ENCODE results near the gene CPNE7. TPM values are rescaled to one million over a fixed set of nuclear protein-coding genes. Genes with fewer than 3 reads are reported as not detected.

The CPNE7 gene
- total and polyA plus RNA-seq, 2 of the 4 experiments (the other 2 are of a cell fraction), result 5.4 to 17.4 TPM

GRCh38 chr16:89552329-89552728 is 23.2 kb upstream of the CPNE7 start:
- Histone ChIP-seq H3K4me3 (ENCODE audit: insufficient read depth, low read depth, low read length) (no peak overlapping the region), H3K9me1 (ENCODE audit: insufficient read depth, low read length) (no peaks in the 10 kb centered on the region), H2BK120ac (ENCODE audit: low read depth, low read length) (no peak overlapping the region), H4K8ac (ENCODE audit: low read depth in 2 of 2, low read length in 2 of 2) (no peak overlapping the region), H2BK5ac (ENCODE audit: low read depth, low read length, poor library complexity, severe bottlenecking) (no peak overlapping the region), H3K14ac (replicated peaks; ENCODE audit: low read depth, low read length) (no peak overlapping the region), H3K23ac (ENCODE audit: low read depth, low read length) (no peak overlapping the region), H2BK20ac (ENCODE audit: low read depth, low read length) (no peak overlapping the region), H3K9me3 (ENCODE audit: control insufficient read depth, insufficient read depth, low read length) (no peaks in the 10 kb centered on the region), H3K9ac (ENCODE audit: low read depth, low read length) (no peak overlapping the region), H2AK5ac (ENCODE audit: low read depth, low read length) (no peak overlapping the region), H4K5ac (ENCODE audit: low read depth, low read length) (no peak overlapping the region), H3K27me3 (ENCODE audit: control insufficient read depth, insufficient read depth, low read length) (no peaks in the 10 kb centered on the region), H2AK9ac (replicated peaks; ENCODE audit: low read depth, low read length, poor library complexity) (no peak overlapping the region), H3K4me2 (ENCODE audit: low read depth, low read length) (no peak overlapping the region), H3K56ac (ENCODE audit: extremely low read depth, insufficient read depth, low read length) (no peak overlapping the region), H2AFZ (replicated peaks; ENCODE audit: low read length, poor library complexity) (no peak overlapping the region), H3K27ac (ENCODE audit: insufficient read depth, low read length) (no peak overlapping the region), H3K36me3 (ENCODE audit: control insufficient read depth, insufficient read depth, low read length) (peaks cover 61% of the 10 kb centered on the region), H3K4me1 (ENCODE audit: control insufficient read depth, insufficient read depth, low read length) (0 out of 2 replicates have a peak, but pooled peaks cover 1% of the 10 kb centered on the region), H3K18ac (ENCODE audit: low read depth, low read length) (no peak overlapping the region), H4K91ac (ENCODE audit: insufficient read depth, low read depth, low read length) (no peak overlapping the region), H4K20me1 (ENCODE audit: insufficient read depth, low read length) (peaks cover 3% of the 10 kb centered on the region; the same call in 1 of the 2 replicates), H2BK15ac (ENCODE audit: low read depth, low read length) (no peak overlapping the region), H3K79me1 (ENCODE audit: low read depth in 1 of 2, low read length in 2 of 2) (peaks cover 3 to 18% of the 10 kb centered on the region in 2 experiments; a peak in 1 of 4 replicates), H3K4ac (ENCODE audit: low read depth, low read length) (no peak overlapping the region)
- intact Hi-C loops (cut with micrococcal nuclease), result no loop called here
- no peak for DNase-seq
- ChIA-PET CTCF (no interaction called here), POLR2A (ENCODE audit: unreplicated experiment) (no interaction called here)
- in situ Hi-C loops (cut with MboI; ENCODE audit: low sequenced_read_pairs), result no loop called here
- no peak for ATAC-seq (ENCODE audit: low read depth)
- no TSS peak for BruUV-seq (replicated peaks)
- WGBS, 2 experiments (ENCODE audit: extremely low coverage in 2 of 2, insufficient read length in 1 of 2), result 96% methylated on average over 13 of the region's 22 CpGs; no CpG with 5 or more reads in 1 of the 2 experiments
- dilution Hi-C loops (cut with HindIII; ENCODE audit: low sequenced_read_pairs, unreplicated experiment), result no loop called here
- TF ChIP-seq CHD1 (IDR thresholded peaks at IDR 0.05; ENCODE audit: low read depth, low read length), result no peak
- TF ChIP-seq SMC3 (IDR thresholded peaks at IDR 0.05; ENCODE audit: low read depth, low read length), result no peak
- no peak for TF ChIP-seq MXI1 (IDR thresholded peaks at IDR 0.05; ENCODE audit: borderline replicate concordance, low read depth, low read length)
- no peak for TF ChIP-seq MAZ (IDR thresholded peaks at IDR 0.05; ENCODE audit: borderline replicate concordance, low read depth, low read length)
- no peak for TF ChIP-seq POLR2A (IDR thresholded peaks at IDR 0.05; ENCODE audit: low read depth, low read length)
- TF ChIP-seq, protein P1, sequence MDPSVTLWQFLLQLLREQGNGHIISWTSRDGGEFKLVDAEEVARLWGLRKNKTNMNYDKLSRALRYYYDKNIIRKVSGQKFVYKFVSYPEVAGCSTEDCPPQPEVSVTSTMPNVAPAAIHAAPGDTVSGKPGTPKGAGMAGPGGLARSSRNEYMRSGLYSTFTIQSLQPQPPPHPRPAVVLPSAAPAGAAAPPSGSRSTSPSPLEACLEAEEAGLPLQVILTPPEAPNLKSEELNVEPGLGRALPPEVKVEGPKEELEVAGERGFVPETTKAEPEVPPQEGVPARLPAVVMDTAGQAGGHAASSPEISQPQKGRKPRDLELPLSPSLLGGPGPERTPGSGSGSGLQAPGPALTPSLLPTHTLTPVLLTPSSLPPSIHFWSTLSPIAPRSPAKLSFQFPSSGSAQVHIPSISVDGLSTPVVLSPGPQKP (IDR thresholded peaks at IDR 0.05; ENCODE audit: borderline replicate concordance, low read depth, low read length), result no peak
- TF ChIP-seq BHLHE40 (IDR thresholded peaks at IDR 0.05; ENCODE audit: low read depth, low read length), result no peak
- no peak for TF ChIP-seq RCOR1 (IDR thresholded peaks at IDR 0.05; ENCODE audit: insufficient replicate concordance, low read length)
- TF ChIP-seq RAD21 (IDR thresholded peaks at IDR 0.05; ENCODE audit: low read length), result no peak
- no peak for TF ChIP-seq FOS (IDR thresholded peaks at IDR 0.05; ENCODE audit: low read depth, low read length)
- TF ChIP-seq, protein P2, sequence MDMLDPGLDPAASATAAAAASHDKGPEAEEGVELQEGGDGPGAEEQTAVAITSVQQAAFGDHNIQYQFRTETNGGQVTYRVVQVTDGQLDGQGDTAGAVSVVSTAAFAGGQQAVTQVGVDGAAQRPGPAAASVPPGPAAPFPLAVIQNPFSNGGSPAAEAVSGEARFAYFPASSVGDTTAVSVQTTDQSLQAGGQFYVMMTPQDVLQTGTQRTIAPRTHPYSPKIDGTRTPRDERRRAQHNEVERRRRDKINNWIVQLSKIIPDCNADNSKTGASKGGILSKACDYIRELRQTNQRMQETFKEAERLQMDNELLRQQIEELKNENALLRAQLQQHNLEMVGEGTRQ (IDR thresholded peaks at IDR 0.05; ENCODE audit: low read depth, low read length), result no peak
- no peak for TF ChIP-seq CTCF (conservative IDR thresholded peaks at IDR 0.05; ENCODE audit: low read depth, low read length)
- TF ChIP-seq CEBPB (IDR thresholded peaks at IDR 0.05; ENCODE audit: low read depth, low read length), result no peak
- no peak for TF ChIP-seq RFX5 (IDR thresholded peaks at IDR 0.05; ENCODE audit: low read depth, low read length)
- no peak for TF ChIP-seq MAFK (IDR thresholded peaks at IDR 0.05; ENCODE audit: low read depth, low read length)
- no peak for TF ChIP-seq NFE2L2 (IDR thresholded peaks at IDR 0.05; ENCODE audit: low read depth, low read length)
